ENCODE results near the gene CCDC146.

DNA sequence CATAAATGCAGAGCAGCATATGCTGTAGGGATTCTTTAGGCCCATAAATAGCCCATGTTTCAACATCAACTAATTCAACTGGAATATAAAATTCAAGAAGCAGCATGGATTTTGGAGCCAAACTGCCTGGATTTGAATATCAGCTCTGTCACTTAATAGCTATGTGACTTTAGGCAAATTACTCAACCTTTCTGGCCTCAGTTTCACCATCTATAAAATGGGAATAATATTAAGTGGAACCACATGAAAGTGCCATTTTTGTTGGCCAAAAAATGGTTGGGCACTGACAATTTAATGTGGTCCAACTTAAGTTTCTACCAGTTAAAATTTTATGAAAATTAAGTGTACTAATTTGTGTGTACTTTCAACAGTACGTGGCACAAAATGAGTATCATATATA lies 195.6 kb downstream of the CCDC146 start:
- no peak for TF ChIP-seq YY1 (IDR thresholded peaks at IDR 0.05; ENCODE audit: low read depth, low read length)
- TF ChIP-seq, protein P1, sequence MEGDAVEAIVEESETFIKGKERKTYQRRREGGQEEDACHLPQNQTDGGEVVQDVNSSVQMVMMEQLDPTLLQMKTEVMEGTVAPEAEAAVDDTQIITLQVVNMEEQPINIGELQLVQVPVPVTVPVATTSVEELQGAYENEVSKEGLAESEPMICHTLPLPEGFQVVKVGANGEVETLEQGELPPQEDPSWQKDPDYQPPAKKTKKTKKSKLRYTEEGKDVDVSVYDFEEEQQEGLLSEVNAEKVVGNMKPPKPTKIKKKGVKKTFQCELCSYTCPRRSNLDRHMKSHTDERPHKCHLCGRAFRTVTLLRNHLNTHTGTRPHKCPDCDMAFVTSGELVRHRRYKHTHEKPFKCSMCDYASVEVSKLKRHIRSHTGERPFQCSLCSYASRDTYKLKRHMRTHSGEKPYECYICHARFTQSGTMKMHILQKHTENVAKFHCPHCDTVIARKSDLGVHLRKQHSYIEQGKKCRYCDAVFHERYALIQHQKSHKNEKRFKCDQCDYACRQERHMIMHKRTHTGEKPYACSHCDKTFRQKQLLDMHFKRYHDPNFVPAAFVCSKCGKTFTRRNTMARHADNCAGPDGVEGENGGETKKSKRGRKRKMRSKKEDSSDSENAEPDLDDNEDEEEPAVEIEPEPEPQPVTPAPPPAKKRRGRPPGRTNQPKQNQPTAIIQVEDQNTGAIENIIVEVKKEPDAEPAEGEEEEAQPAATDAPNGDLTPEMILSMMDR (IDR thresholded peaks at IDR 0.05; ENCODE audit: control extremely low read depth in 1 of 3, insufficient read depth in 1 of 3, low read depth in 1 of 3, low read length in 3 of 3): no peak
- TF ChIP-seq HDAC6 (IDR thresholded peaks at IDR 0.05; ENCODE audit: low read depth, low read length): no peak
- no peak for TF ChIP-seq HDAC2 (IDR thresholded peaks at IDR 0.05; ENCODE audit: borderline replicate concordance in 1 of 2, low read depth in 2 of 2, low read length in 2 of 2)
- no peak for TF ChIP-seq RAD21 (IDR thresholded peaks at IDR 0.05 in 1 of 2, conservative IDR thresholded peaks at IDR 0.05 in 1 of 2; ENCODE audit: low read depth in 2 of 2, low read length in 2 of 2)
- TF ChIP-seq POLR2AphosphoS5 (IDR thresholded peaks at IDR 0.05; ENCODE audit: low read depth, low read length): no peak
- no peak for TF ChIP-seq POLR2A (IDR thresholded peaks at IDR 0.05; ENCODE audit: control extremely low read depth in 1 of 2, low read depth in 2 of 2, low read length in 2 of 2)
- TF ChIP-seq EZH2 (IDR thresholded peaks at IDR 0.05; ENCODE audit: low read depth, low read length, severe bottlenecking): no peak
- TF ChIP-seq RFX5 (IDR thresholded peaks at IDR 0.05; ENCODE audit: borderline replicate concordance, low read depth, low read length): no peak
- TF ChIP-seq EP300 (IDR thresholded peaks at IDR 0.05; ENCODE audit: borderline replicate concordance in 1 of 2, low read depth in 2 of 2, low read length in 2 of 2): no peak

All from H1 (cell line).